GM15510 (cell line): ENCODE measurements around the gene MSANTD1.

ENCODE experiments used
- POLR2A ChIP-seq: IDR thresholded peaks from 3 replicates; pipeline ENCODE4 v1.6.1; 2011; ENCODE audit warnings: borderline replicate concordance; ENCODE audit not compliant: insufficient read length; ENCODE audit errors: extremely low read depth

Gene MSANTD1

DNA sequence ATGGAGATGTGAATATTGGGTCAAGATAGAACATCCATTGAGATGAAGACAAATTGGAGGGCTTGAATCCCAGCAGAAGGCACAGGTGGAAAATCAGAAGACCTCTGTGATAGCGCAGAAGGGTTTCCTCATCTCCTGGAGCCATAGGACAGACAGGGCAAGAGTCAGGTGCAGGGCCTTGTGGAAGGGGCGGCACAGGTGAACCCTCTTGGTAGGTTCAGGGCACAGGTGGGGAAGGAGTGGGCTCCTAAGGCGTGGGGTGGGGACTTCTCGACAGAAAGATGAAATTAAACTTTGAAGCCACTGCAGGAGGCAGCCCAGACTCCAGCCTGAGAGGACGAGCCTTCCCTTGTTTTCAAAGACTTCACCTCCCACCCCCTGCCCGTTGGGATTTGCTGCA lies 34.5 kb downstream of the MSANTD1 start:
- no peak for TF ChIP-seq POLR2A

- no peak for TF ChIP-seq POLR2A
These were observed 35.0 kb downstream of the MSANTD1 start for GRCh38 chr4:3283916-3284315.

- TF ChIP-seq POLR2A, result no peak
These were observed 36.0 kb downstream of the MSANTD1 start for GRCh38 chr4:3284734-3285557.

DNA sequence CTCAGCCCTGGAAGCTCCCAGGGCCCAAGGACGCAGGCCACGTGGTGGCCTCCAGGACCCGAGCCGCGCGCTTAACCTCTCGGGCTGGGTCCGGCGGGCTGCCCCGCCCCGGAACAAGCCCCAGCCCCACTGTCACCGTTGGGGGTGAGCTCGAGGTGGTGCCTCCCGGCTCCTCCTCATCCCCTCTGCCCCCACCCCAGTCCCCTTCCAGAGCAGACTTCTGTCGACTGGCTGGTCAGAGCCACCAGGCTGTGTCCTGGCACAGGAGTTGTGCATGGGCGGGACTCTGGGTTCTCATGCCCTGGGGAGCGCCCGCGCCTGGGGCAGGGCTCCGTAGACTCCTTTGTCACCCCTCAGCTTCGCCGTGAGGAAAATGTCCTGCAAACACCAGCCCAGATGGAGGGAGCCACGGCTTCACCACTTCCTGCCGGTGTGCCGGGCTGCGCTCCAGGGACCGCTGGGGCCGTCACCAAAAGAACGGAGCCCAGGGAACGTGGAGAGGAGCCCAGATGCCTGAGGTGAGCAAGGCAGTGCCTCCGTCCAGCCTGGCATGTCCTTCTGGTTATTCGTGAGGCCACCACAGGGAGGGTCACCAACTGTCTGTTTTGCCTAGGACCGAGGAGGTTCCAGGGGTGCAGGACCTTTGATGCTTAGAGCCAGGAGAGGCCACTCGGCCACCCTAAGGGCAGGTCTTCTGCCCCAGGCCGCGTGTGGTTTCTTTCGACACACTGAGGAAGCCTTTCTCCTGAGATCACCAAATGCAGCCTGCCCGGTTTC lies 36.8 kb downstream of the MSANTD1 start:
- TF ChIP-seq POLR2A, result no peak

DNA sequence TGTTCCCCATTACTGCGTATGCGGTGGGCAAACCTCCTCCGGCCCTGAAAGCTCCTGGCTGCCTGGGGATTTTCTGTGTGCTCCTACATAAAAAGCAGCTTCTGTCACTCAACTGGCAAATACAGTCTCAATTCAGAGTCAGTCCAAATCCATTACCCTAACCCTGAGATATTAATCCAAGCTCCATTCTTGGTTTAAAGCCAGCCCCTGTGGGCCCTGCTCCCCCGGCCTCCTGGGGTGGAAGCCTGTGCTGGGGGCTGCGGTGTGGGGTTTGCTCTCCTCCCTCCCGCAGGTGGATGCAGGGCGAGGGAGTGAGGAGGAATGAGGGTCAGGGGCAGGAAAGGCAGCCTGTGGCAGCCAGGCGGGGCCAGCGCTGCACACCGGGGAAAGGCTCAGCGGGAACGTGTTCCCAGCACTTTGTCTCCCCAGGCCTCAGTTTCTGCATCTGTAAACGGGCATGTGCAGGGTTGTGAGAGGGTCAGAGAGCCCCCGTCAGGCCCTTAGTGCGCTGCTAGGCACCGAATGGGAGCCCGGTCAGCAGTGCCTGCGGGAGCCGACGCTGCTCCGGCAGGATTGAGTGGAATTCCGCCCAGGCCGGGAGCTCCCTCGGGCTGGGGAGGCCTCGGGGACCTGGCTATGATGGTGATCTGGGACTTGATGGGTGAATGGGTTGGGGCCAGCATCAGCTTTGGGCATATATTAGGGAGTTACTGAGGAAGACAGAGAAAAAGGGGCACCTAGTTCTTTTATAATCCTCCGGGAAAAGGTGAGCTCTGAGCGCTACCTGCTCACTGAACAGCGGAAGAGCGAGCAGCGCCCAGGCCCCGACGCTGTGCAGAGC lies 37.6 kb downstream of the MSANTD1 start:
- TF ChIP-seq POLR2A, result no peak

GRCh38 chr4:3287271-3287971 lies 38.5 kb downstream of the MSANTD1 start:
- TF ChIP-seq POLR2A, result no peak

DNA sequence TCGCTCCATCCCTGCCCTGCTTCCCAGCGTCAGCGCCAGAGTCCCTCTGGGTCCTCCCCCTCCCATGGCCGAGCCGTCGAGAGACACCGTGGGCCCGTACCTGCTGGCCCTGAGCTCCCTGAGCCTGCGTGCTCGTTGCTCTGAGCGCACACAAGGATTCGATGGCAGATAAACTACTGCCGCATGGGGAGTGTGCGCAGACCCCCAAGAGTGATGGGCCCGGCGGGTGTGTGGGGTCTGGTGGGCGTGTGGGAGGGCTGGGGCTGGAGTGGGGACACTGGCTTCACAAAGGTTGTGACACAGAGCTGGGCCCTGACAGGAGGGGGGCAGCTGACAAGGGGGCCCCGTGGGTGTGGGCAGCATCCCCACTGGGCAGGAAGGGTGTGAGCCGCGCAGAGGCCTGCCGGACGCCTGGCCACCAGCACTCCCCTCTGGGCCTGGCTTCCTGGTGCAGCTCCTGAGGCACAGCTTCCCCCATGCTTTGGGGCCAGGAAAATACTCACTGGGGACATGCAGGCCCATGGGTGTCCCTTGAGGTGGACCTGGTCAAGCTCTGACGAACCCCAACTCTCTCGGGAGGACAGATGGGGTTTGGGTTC lies 39.1 kb downstream of the MSANTD1 start:
- no peak for TF ChIP-seq POLR2A

GRCh38 chr4:3288571-3289094 lies 39.7 kb downstream of the MSANTD1 start:
- no peak for TF ChIP-seq POLR2A

GRCh38 chr4:3290476-3290875 lies 41.5 kb downstream of the MSANTD1 start:
- TF ChIP-seq POLR2A, result no peak

DNA sequence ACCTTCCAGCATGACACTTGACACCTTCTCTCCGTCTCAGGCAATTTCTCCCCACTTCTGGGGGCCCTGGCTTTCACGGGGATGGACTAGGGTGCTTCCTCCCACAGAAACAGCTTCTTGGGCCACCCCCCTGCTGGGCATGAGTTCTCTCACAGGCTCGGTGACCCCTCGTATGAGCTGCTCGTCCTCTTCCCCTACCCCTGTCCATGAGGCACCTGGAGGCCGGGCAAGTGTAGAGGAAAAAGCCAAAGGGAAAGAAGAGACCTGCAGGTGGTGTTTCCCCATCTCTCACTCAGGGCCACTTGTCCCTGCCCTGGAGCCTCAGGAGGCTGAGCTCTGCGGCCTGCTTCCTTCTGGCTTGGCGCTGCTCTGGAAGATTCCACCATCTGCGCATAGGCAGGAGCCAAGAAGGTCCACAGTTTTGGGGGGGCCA lies 41.9 kb downstream of the MSANTD1 start:
- TF ChIP-seq POLR2A, result no peak

GRCh38 chr4:3291411-3291968 lies 42.5 kb downstream of the MSANTD1 start:
- no peak for TF ChIP-seq POLR2A

DNA sequence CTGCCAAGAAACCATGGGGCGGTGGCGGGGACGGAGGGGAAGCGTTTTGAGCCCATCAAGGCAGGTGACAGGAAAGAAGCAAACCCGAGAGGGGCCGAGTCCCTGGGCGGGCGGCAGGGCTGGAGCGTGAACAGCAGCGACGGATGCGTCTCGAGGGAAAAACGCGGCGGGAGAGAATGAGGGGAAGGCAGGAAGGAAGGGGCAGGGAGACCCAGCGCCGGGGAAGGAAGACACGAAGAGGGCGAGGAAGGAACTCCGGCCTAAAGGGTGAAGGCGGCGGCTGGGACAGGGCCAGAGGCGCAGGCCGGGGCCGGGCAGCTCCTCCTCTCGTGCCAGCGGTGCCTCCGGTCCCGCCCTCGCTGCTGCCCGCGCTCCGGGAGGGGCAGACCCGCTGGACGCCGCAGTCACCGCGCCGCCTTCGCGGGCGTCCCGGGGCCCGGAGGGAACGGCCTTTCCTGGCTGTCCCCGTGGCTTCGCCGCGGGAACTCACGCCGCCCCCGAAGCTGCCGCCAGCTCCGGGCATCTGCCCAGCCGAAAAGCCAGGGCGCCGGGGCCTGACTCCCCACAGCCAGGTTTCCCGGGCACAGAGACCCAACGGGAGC lies 43.1 kb downstream of the MSANTD1 start:
- TF ChIP-seq POLR2A, result no peak
